Effector memory CD4-positive, alpha-beta T cell (primary cell): Measurements from ENCODE around the gene JAKMIP2.

Experiments
- DNase-seq, 3 donors: peaks; one replicate each; pipeline ENCODE4 v3.0.0-alpha.2; 2020
- H3K27ac ChIP-seq: 2 replicates; pipeline ENCODE4 v1.7.0; 2013; ENCODE audit warnings: mild to moderate bottlenecking, low read length, moderate library complexity; ENCODE audit not compliant: insufficient read depth, poor library complexity, severe bottlenecking
- H3K27me3 ChIP-seq: replicated peaks from 2 replicates; pipeline ENCODE4 v1.7.0; 2013; ENCODE audit warnings: mild to moderate bottlenecking, low read length; ENCODE audit not compliant: insufficient read depth, control insufficient read depth, poor library complexity, severe bottlenecking
- H3K36me3 ChIP-seq: 2 replicates; pipeline ENCODE4 v1.7.0; 2013; ENCODE audit warnings: mild to moderate bottlenecking, low read length, moderate library complexity; ENCODE audit not compliant: control insufficient read depth, insufficient read depth
- H3K4me1 ChIP-seq: 2 replicates; pipeline ENCODE4 v1.7.0; 2013; ENCODE audit warnings: low read length, mild to moderate bottlenecking; ENCODE audit not compliant: control insufficient read depth, insufficient read depth, poor library complexity, severe bottlenecking
- H3K4me3 ChIP-seq: 2 replicates; pipeline ENCODE4 v1.7.0; 2013; ENCODE audit warnings: low read length, low read depth, mild to moderate bottlenecking; ENCODE audit not compliant: insufficient read depth, poor library complexity, severe bottlenecking
- H3K9me3 ChIP-seq: 2 replicates; pipeline ENCODE4 v1.7.0; 2013; ENCODE audit warnings: mild to moderate bottlenecking, low read length, moderate library complexity; ENCODE audit not compliant: control insufficient read depth

JAKMIP2 gene

GRCh38 chr5:147626464-147626863 lies 156.1 kb downstream of the JAKMIP2 start:
- Histone ChIP-seq H3K36me3 (no peaks in the 10 kb centered on the region), H3K27me3 (no peaks in the 10 kb centered on the region), H3K27ac (no peak overlapping the region), H3K9me3 (no peaks in the 10 kb centered on the region), H3K4me1 (no peaks in the 10 kb centered on the region), H3K4me3 (no peak overlapping the region)
- no peak for DNase-seq

- DNase-seq = no peak
- H3K27me3 ChIP-seq = no peaks in the 10 kb centered on the region
- H3K4me1 ChIP-seq = no peaks in the 10 kb centered on the region
- no peak overlapping the region for H3K4me3 ChIP-seq
- H3K27ac ChIP-seq = no peak overlapping the region
- H3K9me3 ChIP-seq = no peaks in the 10 kb centered on the region
- no peaks in the 10 kb centered on the region for H3K36me3 ChIP-seq
Observed at GRCh38 chr5:147621016-147621415, 161.5 kb downstream of the JAKMIP2 start.

- no peaks in the 10 kb centered on the region for H3K36me3 ChIP-seq
- no peaks in the 10 kb centered on the region for H3K9me3 ChIP-seq
- H3K4me1 ChIP-seq = no peaks in the 10 kb centered on the region
- no peak overlapping the region for H3K4me3 ChIP-seq
- DNase-seq = no peak
- H3K27me3 ChIP-seq = no peaks in the 10 kb centered on the region
- H3K27ac ChIP-seq = no peak overlapping the region
Observed at GRCh38 chr5:147619281-147619878, 163.1 kb downstream of the JAKMIP2 start.

GRCh38 chr5:147617711-147618350 lies 164.7 kb downstream of the JAKMIP2 start:
- Histone ChIP-seq H3K36me3 (no peaks in the 10 kb centered on the region), H3K27ac (no peak overlapping the region), H3K4me1 (no peaks in the 10 kb centered on the region), H3K9me3 (no peaks in the 10 kb centered on the region), H3K4me3 (no peak overlapping the region), H3K27me3 (no peaks in the 10 kb centered on the region)
- DNase-seq = no peak

GRCh38 chr5:147617191-147617606 lies 165.3 kb downstream of the JAKMIP2 start:
- H3K27ac ChIP-seq = no peak overlapping the region
- H3K36me3 ChIP-seq = no peaks in the 10 kb centered on the region

GRCh38 chr5:147616421-147616820 lies 166.1 kb downstream of the JAKMIP2 start:
- H3K4me3 ChIP-seq = no peak overlapping the region
- H3K27ac ChIP-seq = no peak overlapping the region
- no peaks in the 10 kb centered on the region for H3K4me1 ChIP-seq
- no peak for DNase-seq
- no peaks in the 10 kb centered on the region for H3K36me3 ChIP-seq
- no peaks in the 10 kb centered on the region for H3K27me3 ChIP-seq
- H3K9me3 ChIP-seq = no peaks in the 10 kb centered on the region

More at GRCh38 chr5:147617191-147617606, 165.3 kb downstream of the JAKMIP2 start:
- no peaks in the 10 kb centered on the region for H3K27me3 ChIP-seq
- no peaks in the 10 kb centered on the region for H3K9me3 ChIP-seq
- no peaks in the 10 kb centered on the region for H3K4me1 ChIP-seq
- no peak overlapping the region for H3K4me3 ChIP-seq
- DNase-seq = no peak

GRCh38 chr5:147613359-147613758 lies 169.2 kb downstream of the JAKMIP2 start:
- no peak for DNase-seq
- Histone ChIP-seq H3K27me3 (no peaks in the 10 kb centered on the region), H3K9me3 (no peaks in the 10 kb centered on the region), H3K4me3 (no peak overlapping the region), H3K4me1 (no peaks in the 10 kb centered on the region), H3K27ac (no peak overlapping the region), H3K36me3 (no peaks in the 10 kb centered on the region)

- no peak for DNase-seq
- H3K4me3 ChIP-seq = no peak overlapping the region
- H3K27ac ChIP-seq = no peak overlapping the region
- no peaks in the 10 kb centered on the region for H3K36me3 ChIP-seq
- no peaks in the 10 kb centered on the region for H3K9me3 ChIP-seq
- H3K27me3 ChIP-seq = no peaks in the 10 kb centered on the region
- no peaks in the 10 kb centered on the region for H3K4me1 ChIP-seq
Observed at GRCh38 chr5:147611483-147611882, 171.0 kb downstream of the JAKMIP2 start.

GRCh38 chr5:147610798-147611197 lies 171.7 kb downstream of the JAKMIP2 start:
- DNase-seq = no peak
- Histone ChIP-seq H3K4me1 (no peaks in the 10 kb centered on the region), H3K36me3 (no peaks in the 10 kb centered on the region), H3K27me3 (no peaks in the 10 kb centered on the region), H3K27ac (no peak overlapping the region), H3K9me3 (no peaks in the 10 kb centered on the region), H3K4me3 (no peak overlapping the region)

GRCh38 chr5:147601652-147602051 lies 180.9 kb downstream of the JAKMIP2 start:
- Histone ChIP-seq H3K27ac (no peak overlapping the region), H3K4me1 (no peaks in the 10 kb centered on the region), H3K27me3 (no peaks in the 10 kb centered on the region), H3K4me3 (no peak overlapping the region), H3K36me3 (no peaks in the 10 kb centered on the region), H3K9me3 (no peaks in the 10 kb centered on the region)
- DNase-seq = no peak
